ENCODE results near the gene RMRP. TPM values are rescaled to one million over a fixed set of nuclear protein-coding genes. Genes with fewer than 3 reads are reported as not detected.

The RMRP gene
- total and polyA plus RNA-seq, 9 of the 15 experiments (the other 6 are each of a cell fraction or from before 2014, with no cell fraction given), result 75.7 to 89,974 (median 13,378) TPM; not detected in 3

- Histone ChIP-seq H3K79me2 (ENCODE audit: control insufficient read depth, insufficient read depth, low read length) (no peaks in the 10 kb centered on the region), H3K36me3 (ENCODE audit: control insufficient read depth, insufficient read depth, low read length) (peaks cover 7% of the 10 kb centered on the region; the same call in 2 of the 3 replicates), H2AFZ (ENCODE audit: low read depth, low read length) (no peak overlapping the region), H3K27ac (ENCODE audit: extremely low read depth, low read depth, low read length) (no peak overlapping the region), H3K9ac (ENCODE audit: insufficient read depth in 1 of 2, low read depth in 2 of 2, low read length in 2 of 2) (peak overlapping the region in 1 of 2 experiments; percentile 26; a peak in 1 of 4 replicates), H3K4me1 (replicated peaks in 1 of 2; ENCODE audit: control insufficient read depth in 2 of 2, insufficient read depth in 2 of 2, low read length in 2 of 2) (peaks cover 10 to 13% of the 10 kb centered on the region in 2 experiments; a peak in 4 of 5 replicates), H3K4me2 (ENCODE audit: insufficient read depth, low read length) (no peak overlapping the region), H3K9me3 (replicated peaks; ENCODE audit: control insufficient read depth, insufficient read depth, low read depth, low read length) (no peaks in the 10 kb centered on the region), H3K4me3 (no peak overlapping the region), H3K9me1 (ENCODE audit: control insufficient read depth, insufficient read depth, low read length) (no peaks in the 10 kb centered on the region), H4K20me1 (replicated peaks; ENCODE audit: control insufficient read depth, insufficient read depth, low read length) (no peaks in the 10 kb centered on the region), H3K27me3 (ENCODE audit: control insufficient read depth in 2 of 2, insufficient read depth in 2 of 2, low read length in 2 of 2) (no peaks in the 10 kb centered on the region)
- CTCF ChIA-PET (ENCODE audit: low intra/inter-chr PET ratio), result no interaction called here
- DNase-seq (ENCODE audit: extremely low read depth in 1 of 4, low spot score in 3 of 4) (no peak), FAIRE-seq (no peak), ATAC-seq (no peak)
- POLR2A ChIA-PET, result interaction anchor here (1.3 kb wide), 1 partner anchor 10 kb away, joined by 5 read pairs; no protein-coding TSS in a partner anchor
- in situ Hi-C loops (cut with MboI) (no loop called here), intact Hi-C loops (cut with micrococcal nuclease) (no loop called here)
- no peak for TF ChIP-seq ZSCAN29 (IDR thresholded peaks at IDR 0.05)
- BruUV-seq (replicated peaks), result no TSS peak
- WGBS (ENCODE audit: insufficient coverage, low coverage, missing lambda C conversion rate), result 89% methylated on average over 6 of the region's 10 CpGs
These were observed 27.1 kb upstream of the RMRP start for GRCh38 chr9:35684921-35685320.

GRCh38 chr9:35683323-35683722, 25.5 kb upstream of the RMRP start:
- no peak overlapping the region for H2AFZ ChIP-seq (ENCODE audit: low read depth, low read length)
- FAIRE-seq (no peak), ATAC-seq (no peak), DNase-seq (ENCODE audit: extremely low read depth in 1 of 4, low spot score in 3 of 4) (no peak)
- H3K9ac ChIP-seq (ENCODE audit: insufficient read depth in 1 of 2, low read depth in 2 of 2, low read length in 2 of 2), result no peak overlapping the region
- peaks cover 0 to 8% of the 10 kb centered on the region in 2 experiments; a peak in 3 of 5 replicates for H3K4me1 ChIP-seq (replicated peaks in 1 of 2; ENCODE audit: control insufficient read depth in 2 of 2, insufficient read depth in 2 of 2, low read length in 2 of 2)
- ChIA-PET POLR2A (interaction anchor here (1.6 kb wide), 1 partner anchor 19 kb away, joined by 4 read pairs; no protein-coding TSS in a partner anchor), CTCF (ENCODE audit: low intra/inter-chr PET ratio) (no interaction called here)
- no peak overlapping the region for H3K4me3 ChIP-seq
- H4K20me1 ChIP-seq (replicated peaks; ENCODE audit: control insufficient read depth, insufficient read depth, low read length), result no peaks in the 10 kb centered on the region
- 38% methylated on average over 2 of the region's 2 CpGs for WGBS (ENCODE audit: insufficient coverage, low coverage, missing lambda C conversion rate)
- H3K36me3 ChIP-seq (ENCODE audit: control insufficient read depth, insufficient read depth, low read length), result peaks cover 7% of the 10 kb centered on the region; the same call in 2 of the 3 replicates
- no peaks in the 10 kb centered on the region for H3K79me2 ChIP-seq (ENCODE audit: control insufficient read depth, insufficient read depth, low read length)
- no peaks in the 10 kb centered on the region for H3K27me3 ChIP-seq (ENCODE audit: control insufficient read depth in 2 of 2, insufficient read depth in 2 of 2, low read length in 2 of 2)
- BruUV-seq (replicated peaks), result no TSS peak
- no peak overlapping the region for H3K4me2 ChIP-seq (ENCODE audit: insufficient read depth, low read length)
- in situ Hi-C loops (cut with MboI), result no loop called here
- no peak overlapping the region for H3K27ac ChIP-seq (ENCODE audit: extremely low read depth, low read depth, low read length)
- no peaks in the 10 kb centered on the region for H3K9me1 ChIP-seq (ENCODE audit: control insufficient read depth, insufficient read depth, low read length)
- intact Hi-C loops (cut with micrococcal nuclease), result no loop called here
- no peaks in the 10 kb centered on the region for H3K9me3 ChIP-seq (replicated peaks; ENCODE audit: control insufficient read depth, insufficient read depth, low read depth, low read length)
- TF ChIP-seq ZNF41 (CRISPR knock-in tag; conservative IDR thresholded peaks at IDR 0.05) (no peak), ZNF445 (CRISPR knock-in tag; IDR thresholded peaks at IDR 0.05; ENCODE audit: low read depth) (no peak), ETV5 (CRISPR knock-in tag; IDR thresholded peaks at IDR 0.05; ENCODE audit: low read depth) (no peak), CREB5 (CRISPR knock-in tag; IDR thresholded peaks at IDR 0.05) (no peak), E4F1 (CRISPR knock-in tag; IDR thresholded peaks at IDR 0.05; ENCODE audit: borderline replicate concordance) (no peak), ZNF124 (CRISPR knock-in tag; IDR thresholded peaks at IDR 0.05) (no peak), KDM2B (CRISPR knock-in tag; IDR thresholded peaks at IDR 0.05) (no peak), TCF7 (IDR thresholded peaks at IDR 0.05; ENCODE audit: borderline replicate concordance) (no peak), ETV6 (IDR thresholded peaks at IDR 0.05; ENCODE audit: borderline replicate concordance in 1 of 2, low read depth in 2 of 2, low read length in 1 of 2) (no peak), ETV6 (CRISPR knock-in tag; IDR thresholded peaks at IDR 0.05; ENCODE audit: borderline replicate concordance) (no peak), ZNF134 (CRISPR knock-in tag; conservative IDR thresholded peaks at IDR 0.05) (no peak)
